Adipocyte (in vitro differentiated cells): ENCODE results near the gene LRIT2.
A peak's percentile ranks its signal among the peaks of the same experiment; 100 is the strongest.

Source experiments
- DNase-seq: peaks from one replicate; pipeline ENCODE4 v3.0.0-alpha.2; 2015; ENCODE audit warnings: low read depth
- H3K27me3 ChIP-seq: replicated peaks from 2 replicates; pipeline ENCODE4 v1.7.0; 2013; ENCODE audit warnings: mild to moderate bottlenecking, low read length, moderate library complexity; ENCODE audit not compliant: control insufficient read depth, insufficient read depth
- H3K36me3 ChIP-seq: 2 replicates; pipeline ENCODE4 v1.7.0; 2013; ENCODE audit warnings: low read length, mild to moderate bottlenecking, moderate library complexity; ENCODE audit not compliant: control insufficient read depth, insufficient read depth, severe bottlenecking
- H3K4me1 ChIP-seq: 2 replicates; pipeline ENCODE4 v1.7.0; 2013; ENCODE audit warnings: mild to moderate bottlenecking, low read length, moderate library complexity; ENCODE audit not compliant: control insufficient read depth, insufficient read depth
- H3K4me3 ChIP-seq: 2 replicates; pipeline ENCODE4 v1.7.0; 2013; ENCODE audit warnings: mild to moderate bottlenecking, low read length, moderate library complexity
- H3K9ac ChIP-seq: 2 replicates; pipeline ENCODE4 v1.7.0; 2013; ENCODE audit warnings: mild to moderate bottlenecking, low read length, moderate library complexity
- H3K9me3 ChIP-seq: 2 replicates; pipeline ENCODE4 v1.7.0; 2013; ENCODE audit warnings: mild to moderate bottlenecking, low read length, moderate library complexity; ENCODE audit not compliant: control insufficient read depth

Gene LRIT2

GRCh38 chr10:84225427-84226173, at the start of gene LRIT2:
Gene LRIT2, minus strand, starts transcription at chr10:84225544. Its CDS starts 24 bp downstream, at chr10:84225520.
- H3K9ac ChIP-seq: no peak within 1 kb of the TSS
- H3K9me3 ChIP-seq: no peaks in the 10 kb centered on the region
- DNase-seq: peak; percentile 49
- H3K27me3 ChIP-seq: peaks cover 30% of the 10 kb centered on the region
- no peak within 1 kb of the TSS for H3K4me3 ChIP-seq
- no peaks in the 10 kb centered on the region for H3K36me3 ChIP-seq
- H3K4me1 ChIP-seq: peaks cover 8% of the 10 kb centered on the region

GRCh38 chr10:84270708-84271107, 45.4 kb upstream of the LRIT2 start:
- Histone ChIP-seq H3K9ac (no peak overlapping the region), H3K9me3 (no peaks in the 10 kb centered on the region), H3K27me3 (peaks cover 6% of the 10 kb centered on the region), H3K36me3 (no peaks in the 10 kb centered on the region), H3K4me3 (no peak overlapping the region), H3K4me1 (no peaks in the 10 kb centered on the region)
- no peak for DNase-seq

- Histone ChIP-seq H3K4me3 (no peak overlapping the region), H3K4me1 (no peaks in the 10 kb centered on the region), H3K27me3 (peaks cover 6% of the 10 kb centered on the region), H3K9ac (no peak overlapping the region), H3K36me3 (no peaks in the 10 kb centered on the region), H3K9me3 (no peaks in the 10 kb centered on the region)
- peak; percentile 78 for DNase-seq
Measured at GRCh38 chr10:84269773-84270172, 44.4 kb upstream of the LRIT2 start.

- Histone ChIP-seq H3K36me3 (no peaks in the 10 kb centered on the region), H3K27me3 (peaks cover 6% of the 10 kb centered on the region), H3K9ac (no peak overlapping the region), H3K4me1 (no peaks in the 10 kb centered on the region), H3K4me3 (no peak overlapping the region), H3K9me3 (no peaks in the 10 kb centered on the region)
- DNase-seq: no peak
Measured at GRCh38 chr10:84269162-84269561, 43.8 kb upstream of the LRIT2 start.

GRCh38 chr10:84267503-84268126, 42.3 kb upstream of the LRIT2 start:
- Histone ChIP-seq H3K9ac (no peak overlapping the region), H3K4me3 (no peak overlapping the region), H3K9me3 (no peaks in the 10 kb centered on the region), H3K27me3 (peaks cover 7% of the 10 kb centered on the region), H3K4me1 (no peaks in the 10 kb centered on the region), H3K36me3 (no peaks in the 10 kb centered on the region)
- DNase-seq: peak; percentile 67

- no peak overlapping the region for H3K9ac ChIP-seq
- H3K4me3 ChIP-seq: no peak overlapping the region
- H3K27me3 ChIP-seq: peaks cover 25% of the 10 kb centered on the region
- H3K36me3 ChIP-seq: no peaks in the 10 kb centered on the region
- DNase-seq: no peak
- H3K4me1 ChIP-seq: no peaks in the 10 kb centered on the region
- no peaks in the 10 kb centered on the region for H3K9me3 ChIP-seq
Measured at GRCh38 chr10:84265418-84265817, 40.1 kb upstream of the LRIT2 start.

- H3K4me3 ChIP-seq: no peak overlapping the region
- H3K9ac ChIP-seq: no peak overlapping the region
- H3K9me3 ChIP-seq: no peaks in the 10 kb centered on the region
- H3K36me3 ChIP-seq: no peaks in the 10 kb centered on the region
- H3K27me3 ChIP-seq: peaks cover 30% of the 10 kb centered on the region
- DNase-seq: peak; percentile 81
- H3K4me1 ChIP-seq: no peaks in the 10 kb centered on the region
Measured at GRCh38 chr10:84264611-84265141, 39.3 kb upstream of the LRIT2 start.

GRCh38 chr10:84263716-84264115, 38.4 kb upstream of the LRIT2 start:
- H3K4me3 ChIP-seq: no peak overlapping the region
- H3K9ac ChIP-seq: no peak overlapping the region
- no peak for DNase-seq
- peaks cover 30% of the 10 kb centered on the region for H3K27me3 ChIP-seq
- H3K9me3 ChIP-seq: no peaks in the 10 kb centered on the region
- no peaks in the 10 kb centered on the region for H3K4me1 ChIP-seq
- H3K36me3 ChIP-seq: no peaks in the 10 kb centered on the region

GRCh38 chr10:84262190-84262956, 37.0 kb upstream of the LRIT2 start:
- Histone ChIP-seq H3K9ac (no peak overlapping the region), H3K36me3 (no peaks in the 10 kb centered on the region), H3K4me1 (no peaks in the 10 kb centered on the region), H3K9me3 (no peaks in the 10 kb centered on the region), H3K27me3 (peaks cover 39% of the 10 kb centered on the region), H3K4me3 (no peak overlapping the region)
- DNase-seq: no peak

GRCh38 chr10:84261236-84261915, 36.0 kb upstream of the LRIT2 start:
- Histone ChIP-seq H3K36me3 (no peaks in the 10 kb centered on the region), H3K27me3 (peaks cover 39% of the 10 kb centered on the region), H3K4me3 (no peak overlapping the region), H3K9me3 (no peaks in the 10 kb centered on the region), H3K9ac (no peak overlapping the region), H3K4me1 (no peaks in the 10 kb centered on the region)
- no peak for DNase-seq
